HFF-Myc (cell line): ENCODE data around the gene KIF19.

Experiments used
- DNase-seq: peaks from one replicate; pipeline ENCODE4 v3.0.0-alpha.2; 2011; ENCODE audit warnings: low read depth; ENCODE audit errors: extremely low read depth
- H3K4me3 ChIP-seq: replicated peaks from 2 replicates; pipeline ENCODE4 v1.5.1; 2011; ENCODE audit warnings: low read depth, mild to moderate bottlenecking, control low read depth, low read length
- TF ChIP-seq, protein P1 (sequence below): IDR thresholded peaks from 2 replicates; pipeline ENCODE4 v1.5.1; 2012; ENCODE audit warnings: mild to moderate bottlenecking, low read depth, low read length, control low read depth; ENCODE audit errors: missing control alignments

KIF19 gene

GRCh38 chr17:74367206-74367605 lies 41.2 kb downstream of the KIF19 start, which contains the start of gene GPR142:
TSS of gene GPR142 (plus strand) at chr17:74367506. CDS start at chr17:74369541, 2,035 bp downstream.
- DNase-seq, result no peak
- H3K4me3 ChIP-seq, result no peak within 1 kb of the TSS
- TF ChIP-seq, protein P1, sequence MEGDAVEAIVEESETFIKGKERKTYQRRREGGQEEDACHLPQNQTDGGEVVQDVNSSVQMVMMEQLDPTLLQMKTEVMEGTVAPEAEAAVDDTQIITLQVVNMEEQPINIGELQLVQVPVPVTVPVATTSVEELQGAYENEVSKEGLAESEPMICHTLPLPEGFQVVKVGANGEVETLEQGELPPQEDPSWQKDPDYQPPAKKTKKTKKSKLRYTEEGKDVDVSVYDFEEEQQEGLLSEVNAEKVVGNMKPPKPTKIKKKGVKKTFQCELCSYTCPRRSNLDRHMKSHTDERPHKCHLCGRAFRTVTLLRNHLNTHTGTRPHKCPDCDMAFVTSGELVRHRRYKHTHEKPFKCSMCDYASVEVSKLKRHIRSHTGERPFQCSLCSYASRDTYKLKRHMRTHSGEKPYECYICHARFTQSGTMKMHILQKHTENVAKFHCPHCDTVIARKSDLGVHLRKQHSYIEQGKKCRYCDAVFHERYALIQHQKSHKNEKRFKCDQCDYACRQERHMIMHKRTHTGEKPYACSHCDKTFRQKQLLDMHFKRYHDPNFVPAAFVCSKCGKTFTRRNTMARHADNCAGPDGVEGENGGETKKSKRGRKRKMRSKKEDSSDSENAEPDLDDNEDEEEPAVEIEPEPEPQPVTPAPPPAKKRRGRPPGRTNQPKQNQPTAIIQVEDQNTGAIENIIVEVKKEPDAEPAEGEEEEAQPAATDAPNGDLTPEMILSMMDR, result no peak

DNA sequence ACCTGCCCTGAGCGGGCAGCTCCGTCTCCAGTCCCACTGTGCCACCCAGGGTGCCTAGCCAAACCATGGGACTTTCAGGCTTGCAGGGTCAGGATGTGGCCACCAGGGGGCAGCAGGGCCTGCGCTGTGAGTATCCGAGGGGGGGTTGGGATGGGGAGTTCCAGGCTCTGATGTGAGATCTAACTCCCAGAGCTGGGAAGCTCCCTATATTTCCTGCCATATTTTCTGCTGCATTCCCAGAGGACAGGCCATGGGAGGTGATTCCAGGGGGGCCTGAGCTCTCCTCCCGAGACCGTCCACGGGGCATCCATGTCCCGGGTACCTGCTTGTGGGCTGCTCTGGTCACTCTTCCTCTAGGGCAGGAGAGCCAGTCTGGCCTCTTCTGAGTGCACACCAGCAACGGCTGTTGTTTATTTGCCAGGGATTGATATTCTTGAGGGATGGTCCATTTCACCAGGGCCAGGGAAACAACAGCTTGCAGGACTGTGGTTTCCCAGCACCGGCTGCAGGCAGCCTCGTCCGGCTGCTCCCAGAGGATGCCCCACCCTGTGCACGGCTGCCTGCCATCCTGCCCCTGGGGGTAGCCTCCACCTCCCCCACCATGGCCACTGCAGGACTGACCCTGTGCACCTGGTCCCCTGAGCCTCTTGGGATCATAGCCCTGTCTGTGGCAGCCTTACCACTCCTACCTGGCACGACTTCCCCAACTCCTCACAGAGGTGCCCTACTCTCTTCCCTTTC lies 42.5 kb downstream of the KIF19 start:
- H3K4me3 ChIP-seq, result no peak overlapping the region
- peak; percentile 7 for DNase-seq
- TF ChIP-seq, protein P1, result peak; percentile 94

GRCh38 chr17:74369221-74369620 lies 43.2 kb downstream of the KIF19 start:
- H3K4me3 ChIP-seq, result no peak overlapping the region
- TF ChIP-seq, protein P1, result no peak
- DNase-seq, result no peak

GRCh38 chr17:74369665-74370490 lies 43.9 kb downstream of the KIF19 start:
- no peak for DNase-seq
- TF ChIP-seq, protein P1, result no peak
- no peak overlapping the region for H3K4me3 ChIP-seq

GRCh38 chr17:74371653-74372147 lies 45.7 kb downstream of the KIF19 start:
- TF ChIP-seq, protein P1, result no peak
- no peak overlapping the region for H3K4me3 ChIP-seq
- DNase-seq, result no peak

DNA sequence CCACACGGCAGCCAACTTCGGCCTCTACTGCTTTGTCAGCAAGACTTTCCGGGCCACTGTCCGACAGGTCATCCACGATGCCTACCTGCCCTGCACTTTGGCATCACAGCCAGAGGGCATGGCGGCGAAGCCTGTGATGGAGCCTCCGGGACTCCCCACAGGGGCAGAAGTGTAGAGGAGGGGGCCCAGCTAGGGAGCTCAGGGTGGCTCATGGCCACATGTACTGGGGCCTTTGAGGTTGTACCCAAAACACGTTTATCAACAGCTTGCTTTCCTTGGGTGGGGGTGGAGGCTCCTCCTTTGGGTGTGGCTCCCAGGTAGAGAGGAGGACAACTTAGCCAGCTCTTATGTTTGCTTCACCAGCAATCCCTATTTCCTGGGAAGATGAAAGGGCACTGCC lies 46.4 kb downstream of the KIF19 start:
- DNase-seq, result no peak
- TF ChIP-seq, protein P1, result no peak
- no peak overlapping the region for H3K4me3 ChIP-seq
